K562 (cell line): ENCODE results near the gene SCN4A. TPM values are rescaled to one million over a fixed set of nuclear protein-coding genes. Genes with fewer than 3 reads are reported as not detected.

Source experiments
- ATAC-seq: fragments of 200-7000 bp; cut with Tn5 transposase; 3 replicates; pipeline ENCODE4 v1.9.1; 2020; ENCODE audit warnings: moderate library complexity
- BruUV-seq: library from RNA; stranded (reverse); fragments of 400-500 nt; replicated peaks from 2 replicates; lab custom pipeline; 2021; lab: Mats Ljungman, UMichigan
- CTCF ChIA-PET: fragments of 300-600 bp; formaldehyde crosslinking; extraction: SDS; loops from one replicate; lab custom pipeline; 2021; ENCODE audit warnings: low intra/inter-chr PET ratio; lab: Yijun Ruan, JAX
- POLR2A ChIA-PET: fragments of 300-600, 350-650 bp; sonication (Branson Sonifier 250); formaldehyde crosslinking; extraction: SDS; loops from one replicate; lab custom pipeline; 2021; ENCODE audit warnings: antibody characterized with exemption, inconsistent platforms; lab: Yijun Ruan, JAX
- DNase-seq, 4 experiments: peaks; one replicate each; pipeline versions ENCODE4 v3.0.0 to v3.0.0-alpha.2; 2011 to 2018; ENCODE audit warnings: low spot score in 3 of 4, mixed read lengths in 3 of 4; ENCODE audit errors: extremely low read depth in 1 of 4
- FAIRE-seq: peaks from 2 replicates; lab custom pipeline; 2011; peaks lifted over from hg19 to GRCh38; lab: Jason Lieb, UNC
- H2AFZ ChIP-seq: 2 replicates; pipeline ENCODE4 v1.6.0; 2011; ENCODE audit warnings: low read depth, low read length, control low read depth, inconsistent platforms
- H3K27ac ChIP-seq: fragments of 200-600 bp; 3 replicates; pipeline ENCODE4 v1.8.0; 2011; ENCODE audit warnings: low read depth, mild to moderate bottlenecking, control low read depth, inconsistent platforms, low read length, moderate library complexity, mixed read lengths; ENCODE audit errors: extremely low read depth
- H3K27me3 ChIP-seq, 2 experiments: fragments of 300-600 bp in 1 of 2; 2 replicates in 1 of 2; 3 replicates in 1 of 2; pipeline versions ENCODE4 v1.6.0 to v1.8.0; 2011; ENCODE audit warnings: inconsistent platforms in 2 of 2, low read length in 2 of 2, mild to moderate bottlenecking in 1 of 2, mixed read lengths in 1 of 2, moderate library complexity in 1 of 2; ENCODE audit not compliant: control insufficient read depth in 2 of 2, insufficient read depth in 2 of 2
- H3K36me3 ChIP-seq: fragments of 300-600 bp; 3 replicates; pipeline ENCODE4 v1.8.0; 2011; ENCODE audit warnings: mild to moderate bottlenecking, low read length, inconsistent platforms; ENCODE audit not compliant: control insufficient read depth, insufficient read depth
- H3K4me1 ChIP-seq, 2 experiments: fragments of 200-600 bp in 1 of 2; replicated peaks in 1 of 2; 2 replicates in 1 of 2; 3 replicates in 1 of 2; pipeline versions ENCODE4 v1.5.1 to v1.8.0; 2011; ENCODE audit warnings: inconsistent platforms in 2 of 2, low read length in 2 of 2, mild to moderate bottlenecking in 1 of 2, mixed read lengths in 1 of 2, moderate library complexity in 1 of 2; ENCODE audit not compliant: control insufficient read depth in 2 of 2, insufficient read depth in 2 of 2
- H3K4me2 ChIP-seq: 2 replicates; pipeline ENCODE4 v1.6.1; 2011; ENCODE audit warnings: low read length, control low read depth, inconsistent platforms, mixed read lengths; ENCODE audit not compliant: insufficient read depth
- H3K4me3 ChIP-seq: fragments of 200-600 bp; sonication (generic), shearing (Covaris generic); 2 replicates; pipeline ENCODE4 v1.5.1; 2016; ENCODE audit warnings: control low read depth, inconsistent platforms
- H3K79me2 ChIP-seq: fragments of 200-600 bp; 3 replicates; pipeline ENCODE4 v1.8.0; 2011; ENCODE audit warnings: low read length, inconsistent platforms; ENCODE audit not compliant: control insufficient read depth, insufficient read depth
- H3K9ac ChIP-seq, 2 experiments: 2 replicates each; pipeline versions ENCODE4 v1.6.0 to v1.6.1; 2011; ENCODE audit warnings: low read depth in 2 of 2, low read length in 2 of 2, control low read depth in 1 of 2, inconsistent platforms in 1 of 2, mild to moderate bottlenecking in 1 of 2, mixed read lengths in 1 of 2; ENCODE audit not compliant: insufficient read depth in 1 of 2
- H3K9me1 ChIP-seq: one replicate; pipeline ENCODE4 v1.6.0; 2011; ENCODE audit warnings: inconsistent platforms, mild to moderate bottlenecking, low read length, moderate library complexity; ENCODE audit not compliant: control insufficient read depth, insufficient read depth
- H3K9me3 ChIP-seq: replicated peaks from 2 replicates; pipeline ENCODE4 v1.5.1; 2011; ENCODE audit warnings: low read depth, low read length, inconsistent platforms; ENCODE audit not compliant: control insufficient read depth, insufficient read depth
- H4K20me1 ChIP-seq: replicated peaks from 2 replicates; pipeline ENCODE4 v1.6.1; 2011; ENCODE audit warnings: low read length, inconsistent platforms, mixed read lengths; ENCODE audit not compliant: control insufficient read depth, insufficient read depth
- CHCHD3 ChIP-seq: fragments of 250-450 bp; sonication (Bioruptor Pico); IDR thresholded peaks from 2 replicates; pipeline ENCODE4 v2.1.2; 2022; ENCODE audit warnings: mild to moderate bottlenecking
- CREB3 ChIP-seq: fragments of 450-650 bp; conservative IDR thresholded peaks from 2 replicates; pipeline ENCODE4 v1.6.1; 2016; ENCODE audit warnings: missing genetic modification characterization, low read depth, mild to moderate bottlenecking, missing compliant biosample characterization, moderate library complexity
- GATAD2B ChIP-seq: fragments of 450-650 bp; IDR thresholded peaks from 2 replicates; pipeline ENCODE4 v1.6.1; 2017; ENCODE audit warnings: mild to moderate bottlenecking, borderline replicate concordance
- POLR2B ChIP-seq: fragments of 450-650 bp; IDR thresholded peaks from 2 replicates; pipeline ENCODE4 v1.6.1; 2018; ENCODE audit warnings: low read depth; ENCODE audit not compliant: partially characterized antibody
- PREB ChIP-seq: sonication (generic); formaldehyde crosslinking; IDR thresholded peaks from 2 replicates; pipeline ENCODE4 v1.8.1; 2023; ENCODE audit warnings: mild to moderate bottlenecking, missing genetic modification reagents
- RBM22 ChIP-seq: fragments of 200-400 bp; formaldehyde crosslinking; IDR thresholded peaks from 2 replicates; pipeline ENCODE4 v1.6.1; 2018; ENCODE audit warnings: low read length, low read depth; ENCODE audit not compliant: poor library complexity, severe bottlenecking
- RBM39 ChIP-seq: fragments of 200-400 bp; formaldehyde crosslinking; optimal IDR thresholded peaks from 2 replicates; pipeline ENCODE3; 2018; ENCODE audit warnings: low read depth, low read length
- TBP ChIP-seq: optimal IDR thresholded peaks from 2 replicates; pipeline ENCODE3; 2011; ENCODE audit warnings: low read depth, low read length, improper control_type of control experiment
- TEAD1 ChIP-seq, 2 experiments: fragments of 450-650 bp in 1 of 2; sonication (generic) in 1 of 2; formaldehyde crosslinking; IDR thresholded peaks; 2 replicates each; pipeline versions ENCODE4 v1.4.0 to v1.8.0; 2020 to 2022; ENCODE audit warnings: mild to moderate bottlenecking in 2 of 2, missing genetic modification reagents in 1 of 2
- ZBTB26 ChIP-seq: fragments of 450-650 bp; formaldehyde crosslinking; IDR thresholded peaks from 2 replicates; pipeline ENCODE4 v1.4.0; 2022; ENCODE audit warnings: missing genetic modification characterization
- ZNF134 ChIP-seq: fragments of 250-450 bp; sonication (Bioruptor Pico); conservative IDR thresholded peaks from 2 replicates; pipeline ENCODE4 v1.4.0; 2020
- ZNF217 ChIP-seq: sonication (generic); formaldehyde crosslinking; IDR thresholded peaks from 2 replicates; pipeline ENCODE4 v1.8.0; 2022; ENCODE audit warnings: mild to moderate bottlenecking, missing genetic modification reagents
- ZNF24 ChIP-seq: fragments of 450-650 bp; IDR thresholded peaks from 2 replicates; pipeline ENCODE4 v1.6.1; 2016
- ZNF3 ChIP-seq: fragments of 250-450 bp; sonication (Bioruptor Pico); IDR thresholded peaks from 2 replicates; pipeline ENCODE4 v1.5.0; 2021; ENCODE audit warnings: mild to moderate bottlenecking, moderate library complexity
- WGBS: fragments of 100-300 bp; shearing (Covaris generic); methylation state at CpG from one replicate; pipeline ENCODE4 v1.1.6; 2016; ENCODE audit warnings: low coverage, mixed read lengths; ENCODE audit not compliant: insufficient coverage; ENCODE audit errors: missing lambda C conversion rate; 5-methylcytosine and 5-hydroxymethylcytosine counted together
- in situ Hi-C: fragments of 300-500 bp; cut with MboI; formaldehyde crosslinking; loops from 4 replicates; pipeline ENCODE4 v1.15.0; 2018; ENCODE audit warnings: inconsistent platforms, mixed read lengths
- intact Hi-C: fragments of 100-400 bp; cut with micrococcal nuclease; formaldehyde crosslinking; loops from 2 replicates; pipeline ENCODE4 v1.14.2; 2022
- polyA plus RNA-seq, 8 experiments: library from polyadenylated mRNA; depleted of rRNA in 4 of 8; stranded (reverse) in 5 of 8; unstranded in 3 of 8; fragments of >200 nt; fragmentation: Nextera tagmentation in 2 of 8; fragmentation: Illumina TruSeq in 1 of 8; extraction: Ambion mirVana in 2 of 8; extraction: Trizol in 1 of 8; gene quantifications; 2 replicates each; pipeline versions ENCODE4 v1.2.1 to v1.2.3, GENCODE V29; 2011 to 2014; ENCODE audit warnings: inconsistent platforms in 1 of 8, missing spikeins in 1 of 8
- total RNA-seq, 7 experiments: library from RNA; depleted of rRNA in 6 of 7; stranded (reverse); fragments of >200 nt in 6 of 7; fragmentation: Illumina TruSeq in 2 of 7; extraction: Trizol in 2 of 7; gene quantifications; 2 replicates each; pipeline versions ENCODE4 v1.2.1 to v1.2.3, GENCODE V29; 2011 to 2021; ENCODE audit warnings: low replicate concordance in 1 of 7

The SCN4A gene
- total and polyA plus RNA-seq, 9 of the 15 experiments (the other 6 are each of a cell fraction or from before 2014, with no cell fraction given) = 0.29 to 2.6 (median 1.4) TPM

- ChIA-PET CTCF (interaction anchor here (0.7 kb wide), 1 partner anchor 40 kb away, joined by 3 read pairs; no protein-coding TSS in a partner anchor), POLR2A (interaction anchor here (0.9 to 2.0 kb wide), 2 partner anchors 15 to 154 kb away, joined by 3 to 6 read pairs; no protein-coding TSS in a partner anchor)
- Histone ChIP-seq H3K79me2 (no peaks in the 10 kb centered on the region), H3K27ac (no peak overlapping the region), H3K4me1 (peaks cover 0 to 25% of the 10 kb centered on the region in 2 experiments; a peak in 4 of 5 replicates), H2AFZ (no peak overlapping the region), H3K27me3 (peaks cover 12 to 28% of the 10 kb centered on the region in 2 experiments; a peak in 4 of 5 replicates), H3K9me3 (no peaks in the 10 kb centered on the region), H3K9ac (peak overlapping the region in 1 of 2 experiments; percentile 36; a peak in 1 of 4 replicates), H3K4me2 (no peak overlapping the region), H3K36me3 (no peaks in the 10 kb centered on the region), H3K4me3 (no peak overlapping the region), H3K9me1 (no peaks in the 10 kb centered on the region), H4K20me1 (no peaks in the 10 kb centered on the region)
- no TSS peak for BruUV-seq
- no peak for FAIRE-seq
- intact Hi-C loops (loop anchor here (2.0 to 5.0 kb wide), 3 partner anchors 36 to 73 kb away; partner anchors contain the start of gene GH1), in situ Hi-C loops (no loop called here)
- no peak for ATAC-seq
- 4% methylated on average over 11 of the region's 11 CpGs for WGBS
- DNase-seq = no peak
- TF ChIP-seq CHCHD3 (CRISPR knock-in tag) (no peak), ZNF24 (no peak), ZNF134 (CRISPR knock-in tag) (no peak), POLR2B (no peak), ZNF217 (CRISPR knock-in tag) (no peak), PREB (CRISPR knock-in tag) (no peak), CREB3 (tag) (no peak), TBP (no peak), RBM22 (no peak), ZNF3 (CRISPR knock-in tag) (no peak), RBM39 (no peak), ZBTB26 (no peak), GATAD2B (no peak), TEAD1 (CRISPR knock-in tag; IDR thresholded peaks at IDR 0.05) (no peak)
Observed at GRCh38 chr17:63991611-63992010, 18.9 kb upstream of the SCN4A start.
